Stimulated activated CD4-positive, alpha-beta T cell treated with anti-CD3 and anti-CD28 coated beads, Interleukin-2, amount 100 ng/mL, for 4 hours (primary cell): ENCODE measurements around the gene SMYD3.
"Not testable (repeated sequence)": the region's sequence is repeated elsewhere in the genome, so short reads cannot be mapped to it uniquely, and the experiment has no call there.

Source experiments
- DNase-seq: peaks from one replicate; pipeline ENCODE4 v3.0.0-alpha.2; 2020; ENCODE audit warnings: low read depth

Gene SMYD3

GRCh38 chr1:245953876-245954660 is 553.0 kb downstream of the SMYD3 start:
- DNase-seq, result no peak

DNA sequence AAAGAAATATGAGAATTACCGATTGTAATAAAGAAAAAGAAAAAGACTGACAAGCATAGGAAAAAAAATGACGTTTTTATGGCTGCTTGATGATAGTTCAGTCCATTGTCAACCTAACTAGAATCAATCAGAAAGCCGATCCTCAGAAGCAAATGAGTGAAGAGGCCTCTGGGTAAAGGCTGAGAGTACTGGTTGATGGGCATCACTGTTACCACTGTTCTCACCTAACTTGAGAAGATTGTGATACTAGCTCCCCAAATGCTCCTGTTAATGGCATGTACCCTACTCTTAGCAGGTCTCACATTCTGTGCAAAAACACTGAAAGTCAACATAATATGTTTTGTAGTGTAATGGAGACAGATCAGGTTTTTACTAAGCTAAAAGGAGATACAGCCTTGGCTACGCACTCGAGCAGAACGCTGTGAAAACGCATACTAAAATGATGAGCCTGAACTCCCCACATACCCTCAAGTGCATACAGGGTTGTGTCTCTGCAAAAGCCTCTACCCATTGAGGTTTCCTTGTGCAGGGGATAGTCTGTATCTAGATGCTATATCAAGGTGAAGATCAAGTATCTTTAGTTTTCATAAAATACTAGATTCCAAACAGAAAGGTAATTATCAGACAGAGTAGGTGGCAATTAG is 554.6 kb downstream of the SMYD3 start:
- DNase-seq, result no peak

DNA sequence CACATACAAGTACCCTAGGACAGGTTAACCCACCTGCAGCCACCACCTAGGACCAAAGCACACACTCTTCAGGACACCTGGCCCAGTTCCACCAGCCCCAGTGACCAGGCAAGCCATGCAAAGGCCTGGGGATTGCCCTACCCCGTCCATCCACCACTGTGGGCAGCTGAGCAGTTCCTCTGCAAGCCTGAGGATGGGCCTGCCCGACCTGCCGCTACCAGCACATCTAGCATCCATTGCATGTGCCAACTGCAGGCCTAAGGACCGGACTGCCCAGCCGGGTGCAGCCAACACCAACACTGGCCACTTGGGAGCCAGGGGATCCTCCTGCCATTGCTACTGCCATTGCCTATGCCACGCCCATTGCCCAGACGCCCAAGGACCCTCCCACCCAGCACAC is 558.3 kb downstream of the SMYD3 start:
- DNase-seq, result no peak

DNA sequence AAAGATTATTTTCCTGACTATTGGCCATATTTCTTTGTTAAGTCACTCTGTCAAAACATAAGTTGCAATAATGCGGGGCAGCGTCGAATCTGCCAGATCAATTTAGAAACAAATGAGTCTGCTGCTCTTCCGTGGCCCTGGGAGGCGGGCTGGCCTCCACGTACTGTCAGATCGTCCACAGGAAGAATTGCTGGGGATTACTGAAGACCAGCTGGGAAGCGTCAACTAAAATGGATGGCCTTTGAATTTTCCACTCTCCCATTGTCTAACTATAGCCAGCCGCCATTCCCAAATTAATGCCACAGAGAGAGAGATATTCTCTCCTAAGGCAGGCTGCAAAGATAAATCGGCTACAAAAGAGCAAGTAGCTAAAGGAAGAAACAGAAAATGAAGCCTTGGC is 560.2 kb downstream of the SMYD3 start:
- DNase-seq, result no peak

GRCh38 chr1:245945136-245945535 is 561.9 kb downstream of the SMYD3 start:
- not testable (repeated sequence) for DNase-seq

DNA sequence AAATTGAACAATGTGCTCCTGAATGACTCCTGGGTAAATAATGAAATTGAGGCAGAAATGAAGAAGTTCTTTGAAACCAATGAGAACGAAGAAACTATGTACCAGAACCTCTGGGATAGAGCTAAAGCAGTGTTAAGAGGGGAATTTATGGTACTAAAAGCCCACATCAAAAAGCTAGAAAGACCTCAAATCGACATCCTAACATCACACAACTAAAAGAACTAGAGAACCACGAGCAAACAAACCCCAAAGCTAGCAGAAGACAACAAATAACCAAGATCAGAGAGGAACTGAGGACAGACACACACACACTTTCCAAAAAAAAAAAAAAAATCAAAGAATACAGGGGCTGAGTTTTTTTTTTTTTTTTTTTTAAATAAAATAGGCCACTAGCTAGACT is 564.2 kb downstream of the SMYD3 start:
- DNase-seq, result no peak

- DNase-seq, result not testable (repeated sequence)
These were observed 565.3 kb downstream of the SMYD3 start for GRCh38 chr1:245941771-245942170.

GRCh38 chr1:245939756-245940345 is 567.2 kb downstream of the SMYD3 start:
- DNase-seq, result no peak

DNA sequence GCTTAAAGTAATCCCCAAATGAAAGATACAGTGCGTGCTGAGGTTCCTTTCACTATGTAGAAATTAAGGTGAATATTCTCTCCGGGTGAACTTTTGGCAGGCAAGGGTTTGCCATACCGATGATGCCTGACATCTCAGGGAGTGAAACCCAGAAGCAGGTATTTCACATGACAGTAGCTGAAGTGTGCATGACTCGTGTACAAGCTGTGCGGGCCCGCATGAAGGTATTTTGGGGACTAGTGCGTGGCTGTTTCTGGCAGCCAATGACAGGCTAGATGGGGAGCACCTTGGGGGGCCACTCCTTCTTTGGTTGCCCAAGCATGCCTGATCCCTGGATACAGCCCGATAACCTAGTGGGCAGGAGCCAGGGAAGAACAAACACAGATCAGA is 569.0 kb downstream of the SMYD3 start:
- DNase-seq, result no peak

GRCh38 chr1:245937316-245938045 is 569.6 kb downstream of the SMYD3 start:
- no peak for DNase-seq

- no peak for DNase-seq
These were observed 572.7 kb downstream of the SMYD3 start for GRCh38 chr1:245934409-245934808.

- DNase-seq, result no peak
These were observed 573.5 kb downstream of the SMYD3 start for GRCh38 chr1:245933431-245934045.

- no peak for DNase-seq
These were observed 574.6 kb downstream of the SMYD3 start for GRCh38 chr1:245932302-245932972.

DNA sequence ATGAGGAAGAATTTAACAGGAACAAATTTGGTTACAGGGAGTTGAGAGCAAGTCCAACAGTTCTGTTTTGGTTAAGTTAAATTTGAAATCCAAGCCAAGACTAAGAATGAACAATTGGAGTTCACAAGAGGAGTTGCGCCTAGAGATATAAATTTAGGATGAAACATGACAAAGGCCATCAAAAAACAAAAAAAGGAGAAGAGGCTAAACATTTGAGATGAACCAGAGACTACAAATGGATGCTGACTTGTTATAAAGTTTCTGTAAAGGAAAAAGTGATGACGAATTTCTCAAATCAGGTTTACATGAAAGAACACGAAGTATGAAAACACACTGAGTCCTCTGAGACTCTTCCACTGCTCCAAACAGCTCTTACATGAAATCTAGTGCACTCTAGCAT is 575.6 kb downstream of the SMYD3 start:
- no peak for DNase-seq

GRCh38 chr1:245929224-245929623 is 577.9 kb downstream of the SMYD3 start:
- no peak for DNase-seq

GRCh38 chr1:245926888-245927287 is 580.2 kb downstream of the SMYD3 start:
- no peak for DNase-seq

DNA sequence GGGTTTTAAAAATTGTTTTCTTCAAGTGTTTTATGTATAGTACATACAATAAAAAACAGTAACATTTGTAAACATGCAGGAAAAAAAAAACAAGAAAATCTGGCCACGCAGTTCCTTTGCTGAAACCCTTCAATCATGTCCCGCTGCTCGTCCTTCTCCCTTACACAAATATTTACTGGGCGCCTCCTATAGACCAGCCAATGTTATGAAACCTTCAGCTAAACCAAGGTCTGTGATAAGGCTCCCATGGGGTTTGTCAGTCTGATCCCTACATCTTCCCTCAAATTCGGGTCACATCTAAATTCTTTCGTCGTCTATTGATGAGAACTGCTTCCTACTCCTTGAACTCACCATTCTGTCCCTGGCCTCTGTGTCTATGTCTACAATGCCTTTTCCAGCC is 583.9 kb downstream of the SMYD3 start:
- DNase-seq, result no peak

GRCh38 chr1:245921417-245921816 is 585.7 kb downstream of the SMYD3 start:
- no peak for DNase-seq

DNA sequence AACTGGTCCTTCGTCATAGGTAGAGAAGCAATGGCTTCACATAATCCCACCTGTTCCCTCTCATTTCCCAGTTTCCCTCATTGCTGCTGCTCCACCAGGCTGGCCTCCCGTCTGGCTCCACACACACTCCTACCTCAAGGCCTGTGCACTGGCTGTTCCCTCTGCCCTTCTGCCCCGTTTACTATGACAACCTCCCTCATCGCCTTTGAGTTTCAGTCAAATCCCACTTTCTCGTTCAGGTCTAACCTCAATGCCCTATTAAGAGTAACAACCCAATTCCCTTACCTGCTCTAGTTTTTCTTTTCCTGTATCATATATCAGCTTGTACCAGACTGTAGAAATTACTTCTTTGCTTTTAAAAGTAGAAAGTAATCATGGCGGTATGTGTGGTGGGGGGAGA is 589.7 kb downstream of the SMYD3 start:
- no peak for DNase-seq

- DNase-seq, result no peak
These were observed 591.2 kb downstream of the SMYD3 start for GRCh38 chr1:245915841-245916240.

DNA sequence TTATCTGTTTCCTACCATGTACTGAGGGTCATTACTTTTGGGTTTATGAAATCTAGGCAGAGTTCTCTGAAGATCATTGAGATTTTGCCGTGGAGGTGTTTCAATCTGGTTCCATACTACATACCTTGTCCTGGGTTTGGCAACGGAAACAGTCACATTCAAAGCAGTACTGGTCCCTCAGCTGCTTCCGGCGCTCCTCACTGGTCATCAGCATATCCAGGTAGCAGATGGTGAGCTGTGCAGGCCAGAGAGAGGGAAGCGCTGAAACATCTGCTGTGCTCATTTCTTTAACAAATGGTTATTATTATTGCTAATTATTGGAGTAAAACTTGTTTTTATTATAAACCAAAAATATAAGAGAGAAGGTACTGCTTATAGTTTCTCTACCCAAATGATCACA is 591.7 kb downstream of the SMYD3 start:
- no peak for DNase-seq

DNA sequence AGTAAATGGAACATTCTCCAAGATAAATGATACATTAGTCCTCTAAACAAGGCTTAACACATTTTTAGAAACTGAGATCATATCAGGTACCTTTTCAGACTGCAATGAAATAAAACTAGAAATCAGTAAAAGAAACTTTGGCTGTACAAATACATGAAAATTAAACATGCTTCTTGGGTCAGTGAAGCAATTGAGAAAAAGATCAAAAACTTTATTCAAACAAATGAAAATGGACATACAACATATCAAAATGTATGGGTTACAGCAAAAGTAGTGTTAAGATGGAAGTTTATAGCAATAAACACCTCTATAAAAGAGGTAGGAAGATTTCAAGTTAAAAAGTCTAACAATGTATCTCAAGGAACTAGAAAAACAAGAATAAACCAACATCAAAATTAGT is 598.5 kb downstream of the SMYD3 start:
- DNase-seq, result no peak
